Amniotic epithelial cell (primary cell): ENCODE results near the gene APOL6.
"Not testable (repeated sequence)": the region's sequence is repeated elsewhere in the genome, so short reads cannot be mapped to it uniquely, and the experiment has no call there.

Experiments used
- DNase-seq: peaks from one replicate; pipeline ENCODE4 v3.0.0-alpha.2; 2010; ENCODE audit warnings: low read depth

Gene APOL6

GRCh38 chr22:35617137-35617755, 31.0 kb upstream of the APOL6 start, which contains the start of gene MB:
TSS of gene MB (minus strand) at chr22:35617329. CDS start at chr22:35617257, 72 bp downstream.
- DNase-seq: no peak

GRCh38 chr22:35618427-35619223, 29.6 kb upstream of the APOL6 start:
- DNase-seq: no peak

- no peak for DNase-seq
Measured at GRCh38 chr22:35619336-35620094, 28.7 kb upstream of the APOL6 start.

GRCh38 chr22:35620624-35621251, 27.5 kb upstream of the APOL6 start:
- DNase-seq: no peak

GRCh38 chr22:35621451-35621850, 26.8 kb upstream of the APOL6 start:
- DNase-seq: no peak

GRCh38 chr22:35622191-35622913, 25.9 kb upstream of the APOL6 start:
- DNase-seq: no peak

GRCh38 chr22:35623885-35624284, 24.4 kb upstream of the APOL6 start:
- not testable (repeated sequence) for DNase-seq

- DNase-seq: no peak
Measured at GRCh38 chr22:35624547-35624946, 23.7 kb upstream of the APOL6 start.

- no peak for DNase-seq
Measured at GRCh38 chr22:35625763-35626432, 22.3 kb upstream of the APOL6 start.

- DNase-seq: peak; percentile 84
Measured at GRCh38 chr22:35627267-35628041, 20.8 kb upstream of the APOL6 start.

GRCh38 chr22:35628732-35629131, 19.5 kb upstream of the APOL6 start:
- DNase-seq: no peak

- peak; percentile 96 for DNase-seq
Measured at GRCh38 chr22:35629406-35630216, 18.6 kb upstream of the APOL6 start.

GRCh38 chr22:35630387-35630793, 17.9 kb upstream of the APOL6 start:
- DNase-seq: peak; percentile 68

GRCh38 chr22:35630891-35631290, 17.4 kb upstream of the APOL6 start:
- no peak for DNase-seq

GRCh38 chr22:35631597-35631996, 16.6 kb upstream of the APOL6 start:
- DNase-seq: no peak

- DNase-seq: no peak
Measured at GRCh38 chr22:35632935-35633334, 15.3 kb upstream of the APOL6 start.

- DNase-seq: no peak
Measured at GRCh38 chr22:35633520-35633919, 14.7 kb upstream of the APOL6 start.

- no peak for DNase-seq
Measured at GRCh38 chr22:35634015-35634414, 14.2 kb upstream of the APOL6 start.

- DNase-seq: peak; percentile 46
Measured at GRCh38 chr22:35634943-35635540, 13.2 kb upstream of the APOL6 start.
